HG03095 (cell line): ENCODE results near the gene C3orf85.
"Not testable (repeated sequence)": the region's sequence is repeated elsewhere in the genome, so short reads cannot be mapped to it uniquely, and the experiment has no call there.

Source experiments
- ATAC-seq: cut with Tn5 transposase; IDR thresholded peaks from one replicate; pipeline ENCODE4 v1.9.1; 2021; ENCODE audit warnings: moderate library complexity; ENCODE audit not compliant: unreplicated experiment

The C3orf85 gene, protein sequence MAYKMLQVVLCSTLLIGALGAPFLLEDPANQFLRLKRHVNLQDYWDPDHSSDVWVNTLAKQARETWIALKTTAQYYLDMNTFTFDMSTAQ

GRCh38 chr3:109136523-109136922 lies at the start of gene C3orf85:
Gene C3orf85, plus strand, starts transcription at chr3:109136719. Its CDS starts 129 bp downstream, at chr3:109136848.
- ATAC-seq: no peak

DNA sequence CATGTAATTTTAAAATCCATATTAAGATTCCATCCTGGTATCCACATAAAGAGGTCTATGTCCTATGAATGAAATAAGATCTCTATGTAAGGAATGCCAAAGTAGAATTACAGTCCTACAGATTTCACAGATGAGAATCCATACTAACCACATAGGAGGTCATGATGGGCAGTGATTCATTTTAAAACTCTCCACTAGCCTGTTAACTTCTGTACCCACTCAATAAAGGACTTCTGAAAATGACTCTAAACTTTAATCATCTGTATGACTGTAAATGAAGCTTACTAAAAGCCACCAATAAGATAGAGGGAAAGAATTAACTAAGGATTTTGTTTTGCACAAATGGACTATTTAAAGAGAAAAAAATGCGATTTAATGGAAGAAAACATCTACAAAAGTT lies 47.3 kb upstream of the C3orf85 start:
- no peak for ATAC-seq

GRCh38 chr3:109091846-109092245 lies 44.7 kb upstream of the C3orf85 start:
- no peak for ATAC-seq

GRCh38 chr3:109093561-109093960 lies 43.0 kb upstream of the C3orf85 start:
- no peak for ATAC-seq

- no peak for ATAC-seq
Measured at GRCh38 chr3:109095166-109095565, 41.4 kb upstream of the C3orf85 start.

DNA sequence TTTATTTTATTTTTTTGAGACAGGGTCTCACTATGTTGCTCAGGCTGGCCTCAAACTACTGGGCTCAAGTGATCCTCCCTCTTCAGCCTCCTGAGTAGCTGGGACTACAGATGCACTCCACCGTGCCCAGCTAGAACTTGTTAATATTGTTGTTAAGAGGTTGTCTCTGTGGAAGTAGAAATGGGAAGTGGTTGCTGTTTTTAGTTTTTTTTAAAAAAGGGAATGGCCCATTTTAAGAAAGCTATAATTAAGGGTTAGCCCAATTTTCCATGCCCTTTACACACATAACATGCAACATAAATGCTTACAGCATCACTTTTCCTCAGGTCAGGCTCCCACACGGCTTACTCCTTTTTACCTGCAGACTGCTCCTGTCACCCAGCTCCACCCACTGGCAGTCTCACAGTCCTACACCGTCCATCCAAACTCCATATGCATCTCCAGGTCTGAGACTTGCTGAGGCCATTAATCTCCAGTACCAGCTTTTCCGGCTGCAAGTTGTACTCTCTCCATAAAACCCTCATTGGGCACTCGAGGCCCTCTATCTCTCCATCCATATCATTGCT lies 38.4 kb upstream of the C3orf85 start:
- no peak for ATAC-seq

- no peak for ATAC-seq
Measured at GRCh38 chr3:109109574-109109973, 26.9 kb upstream of the C3orf85 start.

- no peak for ATAC-seq
Measured at GRCh38 chr3:109112946-109113760, 23.4 kb upstream of the C3orf85 start.

DNA sequence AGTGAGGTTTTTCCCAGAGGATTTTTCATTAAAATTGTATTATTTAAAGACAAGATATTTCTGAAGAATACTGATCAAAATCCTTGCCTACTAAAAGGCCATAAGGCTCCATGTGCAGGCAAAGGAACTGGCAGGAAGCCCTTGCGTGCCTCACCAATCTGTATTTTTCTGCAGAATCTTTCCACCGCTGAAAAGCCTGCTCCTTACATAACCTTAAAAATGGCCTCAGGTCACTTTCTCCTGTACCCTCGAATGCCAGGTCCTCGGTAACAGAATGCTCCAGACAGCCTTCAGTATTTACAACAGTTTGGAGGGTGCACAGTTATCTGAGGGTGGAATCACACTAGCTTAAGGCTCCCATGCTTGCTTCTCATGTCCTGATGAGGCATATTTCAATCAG lies 21.8 kb upstream of the C3orf85 start:
- no peak for ATAC-seq

- ATAC-seq: no peak
Measured at GRCh38 chr3:109115451-109115850, 21.1 kb upstream of the C3orf85 start.

GRCh38 chr3:109116031-109116430 lies 20.5 kb upstream of the C3orf85 start:
- no peak for ATAC-seq

DNA sequence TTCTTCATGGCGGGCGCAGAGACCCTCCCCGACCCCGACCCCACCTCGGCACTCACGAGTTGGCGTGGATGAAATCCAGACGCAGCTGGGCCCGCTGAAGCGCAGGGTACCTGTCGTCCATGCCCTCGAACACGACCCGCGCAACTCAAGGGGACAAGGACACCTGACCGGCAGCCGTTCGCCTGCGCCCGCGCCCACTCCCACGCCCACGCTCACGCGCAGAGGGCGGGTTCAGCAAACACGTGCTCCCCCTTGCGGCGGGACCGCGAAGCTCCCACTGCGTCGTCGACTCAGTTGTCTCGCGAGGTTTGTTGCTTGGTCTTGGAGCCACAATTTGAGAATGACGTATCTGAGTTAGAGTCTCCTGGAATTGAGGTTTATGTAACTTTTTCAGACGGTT lies 18.6 kb upstream of the C3orf85 start, which contains the start of gene MORC1:
Gene MORC1 (minus strand): TSS at position 196 of the 400 bp plus-strand sequence. CDS start 75 bp downstream, at position 121.
- no peak for ATAC-seq

DNA sequence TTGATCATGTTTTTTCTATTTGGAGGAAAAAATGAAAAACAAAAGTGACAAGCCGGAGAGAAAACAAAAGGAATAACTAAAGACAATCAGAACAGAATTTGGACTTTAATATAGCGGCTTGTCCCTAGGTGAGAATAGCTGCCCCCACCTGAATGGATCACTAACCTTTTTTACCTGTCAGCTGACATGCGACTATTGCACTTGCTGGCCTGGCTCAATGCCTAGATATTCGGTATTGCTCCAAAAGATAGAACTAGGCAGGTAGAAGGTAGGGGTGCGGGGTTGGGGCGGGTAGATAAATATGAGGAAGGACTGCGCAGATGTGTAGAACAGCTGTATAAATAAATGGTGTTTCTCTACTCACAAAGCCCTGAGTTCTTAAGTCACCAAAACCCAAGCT lies 17.9 kb upstream of the C3orf85 start:
- no peak for ATAC-seq

DNA sequence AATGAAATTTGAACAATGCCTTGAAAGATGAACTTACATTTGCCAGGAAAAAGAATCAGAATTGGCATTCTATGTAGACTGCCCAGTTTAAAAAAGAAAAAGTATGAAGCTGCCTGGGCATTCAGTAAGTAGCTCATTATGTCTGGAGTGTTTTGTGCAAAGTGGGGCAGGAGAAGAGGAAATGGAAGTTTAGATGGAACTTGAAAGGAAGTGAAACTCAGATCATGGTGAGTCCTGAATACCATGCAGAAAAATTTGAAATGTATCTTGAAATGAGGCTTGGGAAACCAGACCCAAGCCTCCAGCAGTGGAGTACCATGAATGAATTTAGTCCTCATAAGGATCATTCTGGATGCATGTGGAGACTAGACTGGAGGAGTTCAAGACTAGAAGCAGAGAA lies 13.8 kb upstream of the C3orf85 start:
- no peak for ATAC-seq

DNA sequence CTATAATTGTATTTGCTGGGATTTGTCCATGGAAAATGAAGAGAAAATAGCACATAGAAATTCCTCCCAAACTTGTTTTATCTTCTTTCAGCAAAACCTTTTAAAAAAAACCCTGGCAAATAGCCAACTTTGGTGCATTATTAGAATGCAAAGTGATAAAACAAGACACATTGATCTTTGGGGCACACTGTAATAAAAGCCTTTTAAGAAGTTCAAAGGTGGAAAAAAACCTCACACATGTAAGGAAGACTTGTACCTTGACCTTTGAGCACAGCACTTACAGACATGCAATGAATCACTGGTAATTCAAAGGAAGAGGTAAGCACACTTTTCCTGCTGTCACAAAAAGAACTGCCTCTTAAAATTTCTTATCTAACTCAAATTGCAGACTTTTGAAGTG lies 10.6 kb upstream of the C3orf85 start:
- no peak for ATAC-seq

DNA sequence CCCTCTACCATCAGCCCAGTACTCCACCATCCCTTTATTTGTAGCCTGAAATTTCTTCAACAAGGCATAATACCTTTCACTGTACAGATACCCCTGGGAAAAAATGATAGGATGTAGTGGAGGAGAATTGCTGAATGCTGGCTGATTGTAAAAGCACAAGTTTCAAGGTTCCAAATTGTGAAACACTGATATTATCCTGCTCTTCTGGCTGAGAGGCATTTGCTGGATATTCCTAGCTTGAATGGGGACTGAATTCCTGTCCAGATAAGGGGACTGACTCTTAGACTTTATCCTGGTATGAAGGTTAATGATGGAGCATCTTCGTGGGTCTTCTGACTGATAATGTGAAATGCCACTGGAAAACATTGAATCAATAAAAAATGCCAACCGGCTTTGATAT lies 9.0 kb upstream of the C3orf85 start:
- no peak for ATAC-seq

DNA sequence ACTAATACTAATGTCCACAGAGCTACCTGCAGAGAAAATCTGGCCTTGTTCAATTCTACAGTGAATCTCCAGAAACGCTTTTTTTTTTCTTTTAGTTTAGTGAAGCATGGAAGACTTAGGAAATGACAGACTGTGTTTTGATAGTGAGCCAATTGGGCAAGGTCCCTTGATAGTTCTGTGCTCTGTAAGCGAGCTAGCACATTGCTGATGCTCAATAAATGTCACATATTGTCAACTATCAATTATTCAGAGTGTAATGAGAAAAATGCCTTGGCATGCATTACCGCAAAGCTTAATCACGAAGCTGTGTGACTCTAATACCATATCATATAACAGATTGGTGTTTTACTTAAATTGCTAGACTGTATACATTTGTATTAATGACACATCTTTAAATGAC lies 5.2 kb upstream of the C3orf85 start:
- no peak for ATAC-seq

DNA sequence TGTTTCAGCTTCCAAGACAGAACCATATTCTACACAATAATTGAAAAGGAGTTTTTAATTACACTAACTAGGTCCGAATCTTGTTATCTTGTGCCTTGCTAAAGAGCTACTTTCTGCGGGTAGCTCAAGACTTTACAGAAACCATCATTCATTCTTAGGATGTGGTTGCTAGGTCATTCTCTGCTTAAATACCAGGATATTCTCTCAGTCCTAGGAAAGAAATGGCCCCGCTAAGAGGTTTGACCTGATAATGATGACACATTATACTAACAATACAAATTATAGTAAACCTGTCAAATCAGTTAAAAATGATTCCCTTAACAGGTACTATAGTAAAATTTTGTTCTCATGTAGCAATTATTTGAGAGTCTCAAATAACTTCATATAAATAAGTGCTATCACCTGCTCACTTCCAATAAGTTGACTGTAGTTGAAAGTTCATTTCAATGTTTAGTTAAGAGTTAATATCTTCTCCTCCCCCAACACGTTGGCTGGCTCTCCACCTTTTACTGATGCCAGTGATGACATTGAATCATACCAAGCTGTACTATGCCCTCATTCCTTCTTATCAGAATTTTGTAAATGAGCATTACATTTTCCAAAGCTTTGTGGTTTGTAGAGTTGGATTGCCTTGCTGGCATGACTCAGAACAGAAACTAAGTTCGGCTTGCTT lies 3.6 kb upstream of the C3orf85 start:
- no peak for ATAC-seq

- not testable (repeated sequence) for ATAC-seq
Measured at GRCh38 chr3:109133474-109133816, 3.1 kb upstream of the C3orf85 start.

- no peak for ATAC-seq
Measured at GRCh38 chr3:109137761-109138160, 1.2 kb downstream of the C3orf85 start.

- no peak for ATAC-seq
Measured at GRCh38 chr3:109140318-109140717, 3.8 kb downstream of the C3orf85 start.

- no peak for ATAC-seq
Measured at GRCh38 chr3:109143646-109144045, 7.1 kb downstream of the C3orf85 start.
